Measurements from ENCODE around the gene C17orf50.

GRCh38 chr17:35738519-35739133, 22.1 kb upstream of the C17orf50 start:
- no peak for TF ChIP-seq CTCF (IDR thresholded peaks at IDR 0.05 in 2 of 3, conservative IDR thresholded peaks at IDR 0.05 in 1 of 3; ENCODE audit: borderline replicate concordance in 1 of 3, insufficient read depth in 1 of 3, low read depth in 2 of 3, low read length in 2 of 3)
- no peak for TF ChIP-seq ZNF274 (IDR thresholded peaks at IDR 0.05; ENCODE audit: low read depth, low read length)
- TF ChIP-seq CEBPB (IDR thresholded peaks at IDR 0.05; ENCODE audit: low read depth): no peak
- TF ChIP-seq YY1 (IDR thresholded peaks at IDR 0.05; ENCODE audit: extremely low read depth, insufficient replicate concordance, low read depth, low read length): no peak
- no peak for TF ChIP-seq POLR2A (IDR thresholded peaks at IDR 0.05; ENCODE audit: borderline replicate concordance, extremely low read depth, insufficient read depth, insufficient read length)
- TF ChIP-seq EZH2 (IDR thresholded peaks at IDR 0.05): no peak

All from HCT116 (cell line).